Activated CD4-positive, alpha-beta T cell treated with anti-CD3 and anti-CD28 coated beads, Interleukin-2, amount 10 ng/mL, durations not matched to agents 24 days and 14 days (primary cell): ENCODE results near the gene THRSP. TPM values are rescaled to one million over a fixed set of nuclear protein-coding genes. Genes with fewer than 3 reads are reported as not detected.

ENCODE experiments used
- DNase-seq: peaks from one replicate; pipeline ENCODE4 v3.0.0; 2022
- H3K27ac Mint-ChIP-seq: one replicate; pipeline ENCODE4 v1.8.0; 2022; ENCODE audit warnings: mild to moderate bottlenecking, mixed read lengths
- H3K27me3 Mint-ChIP-seq: one replicate; pipeline ENCODE4 v1.8.0; 2022; ENCODE audit warnings: mixed read lengths
- H3K36me3 Mint-ChIP-seq: one replicate; pipeline ENCODE4 v1.8.0; 2022; ENCODE audit warnings: low read depth, mild to moderate bottlenecking, mixed read lengths
- H3K4me1 Mint-ChIP-seq: one replicate; pipeline ENCODE4 v1.8.0; 2021; ENCODE audit warnings: mixed read lengths
- H3K4me3 Mint-ChIP-seq: one replicate; pipeline ENCODE4 v1.8.0; 2022; ENCODE audit warnings: mild to moderate bottlenecking, moderate library complexity, mixed read lengths
- H3K9me3 Mint-ChIP-seq: one replicate; pipeline ENCODE4 v1.8.0; 2021; ENCODE audit warnings: mixed read lengths
- intact Hi-C: fragments of 100-400 bp; cut with micrococcal nuclease; formaldehyde crosslinking; loops from one replicate; pipeline ENCODE4 v1.15.1; 2023
- total RNA-seq: library from RNA; stranded (reverse); gene quantifications from 2 replicates; pipeline ENCODE4 v1.2.3, GENCODE V29; 2022

THRSP gene
- total RNA-seq, 1 donor from 2014 or later = not detected

DNA sequence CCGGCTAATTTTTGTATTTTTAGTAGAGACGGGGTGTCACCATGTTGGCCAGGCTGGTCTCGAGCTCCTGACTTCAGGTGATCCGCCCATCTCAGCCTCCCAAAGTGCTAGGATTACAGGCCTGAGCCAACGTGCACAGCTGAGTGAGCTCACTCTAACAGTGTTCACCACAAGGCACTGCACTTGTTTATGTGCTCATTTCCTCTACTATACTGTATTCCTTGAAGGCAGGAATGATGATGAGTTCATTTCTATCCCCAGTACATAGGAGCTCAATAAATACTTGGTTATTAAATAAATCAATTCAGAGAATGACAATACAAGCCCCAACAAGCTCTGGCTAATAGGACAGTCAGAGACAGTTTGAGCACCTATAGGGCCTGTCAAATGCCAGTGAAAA is 46.7 kb downstream of the THRSP start:
- Mint-ChIP-seq H3K36me3 (peaks cover 37% of the 10 kb centered on the region), H3K4me1 (no peaks in the 10 kb centered on the region), H3K27ac (no peak overlapping the region), H3K27me3 (no peaks in the 10 kb centered on the region), H3K4me3 (no peak overlapping the region), H3K9me3 (no peaks in the 10 kb centered on the region)
- intact Hi-C loops = no loop called here
- no peak for DNase-seq

DNA sequence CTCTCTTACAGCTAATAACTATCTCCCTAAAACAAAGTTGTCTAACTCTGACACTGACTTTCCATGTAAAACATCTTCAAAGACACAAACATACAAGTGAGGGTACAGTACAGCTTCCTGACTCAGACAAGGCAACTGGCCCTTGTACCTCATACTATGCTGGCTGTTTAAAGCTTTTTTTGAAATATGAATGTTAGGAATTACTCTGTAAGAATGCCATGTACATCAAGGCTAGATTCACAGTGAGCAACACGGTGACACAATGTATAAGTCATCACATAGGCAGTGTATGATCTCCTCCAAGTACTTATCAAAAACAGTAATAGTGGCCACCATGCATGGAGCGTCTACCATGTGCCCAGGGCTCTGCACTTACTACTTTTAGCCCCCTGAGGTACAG is 47.2 kb downstream of the THRSP start:
- no peaks in the 10 kb centered on the region for H3K27me3 Mint-ChIP-seq
- H3K27ac Mint-ChIP-seq = no peak overlapping the region
- intact Hi-C loops = no loop called here
- no peaks in the 10 kb centered on the region for H3K4me1 Mint-ChIP-seq
- H3K4me3 Mint-ChIP-seq = no peak overlapping the region
- H3K9me3 Mint-ChIP-seq = no peaks in the 10 kb centered on the region
- no peak for DNase-seq
- H3K36me3 Mint-ChIP-seq = peaks cover 39% of the 10 kb centered on the region

DNA sequence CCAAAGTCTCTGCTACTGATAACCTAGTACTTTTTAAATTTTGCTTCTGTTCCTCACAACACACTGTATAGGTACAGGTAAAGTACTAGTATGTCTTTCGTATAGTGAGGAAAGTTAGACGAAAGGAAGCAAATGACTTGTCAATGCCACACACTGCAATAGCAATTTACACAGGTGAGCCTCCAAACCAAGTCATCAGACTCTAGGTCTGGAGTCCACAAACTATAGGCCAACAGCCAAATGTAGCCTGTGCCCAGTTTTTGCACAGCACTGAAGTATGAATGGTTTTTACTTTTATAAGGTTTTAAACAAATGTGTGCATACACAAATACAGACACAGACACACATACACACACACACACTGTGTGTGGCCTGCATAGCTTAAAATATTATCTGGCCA is 47.6 kb downstream of the THRSP start:
- H3K27ac Mint-ChIP-seq = no peak overlapping the region
- H3K4me1 Mint-ChIP-seq = no peaks in the 10 kb centered on the region
- H3K9me3 Mint-ChIP-seq = no peaks in the 10 kb centered on the region
- DNase-seq = no peak
- intact Hi-C loops = no loop called here
- H3K4me3 Mint-ChIP-seq = no peak overlapping the region
- no peaks in the 10 kb centered on the region for H3K27me3 Mint-ChIP-seq
- peaks cover 38% of the 10 kb centered on the region for H3K36me3 Mint-ChIP-seq

GRCh38 chr11:78112582-78113275 is 49.1 kb downstream of the THRSP start:
- H3K27me3 Mint-ChIP-seq = no peaks in the 10 kb centered on the region
- no peak overlapping the region for H3K4me3 Mint-ChIP-seq
- no peak for DNase-seq
- H3K4me1 Mint-ChIP-seq = no peaks in the 10 kb centered on the region
- intact Hi-C loops = no loop called here
- H3K36me3 Mint-ChIP-seq = peaks cover 34% of the 10 kb centered on the region
- no peak overlapping the region for H3K27ac Mint-ChIP-seq
- no peaks in the 10 kb centered on the region for H3K9me3 Mint-ChIP-seq

Other genes starting within 250 kb of the THRSP start
- 45.3 and 47.6 TPM in 2 replicates for gene RSF1, start 243.1 kb upstream of the THRSP start, total RNA-seq
- gene AAMDC, start 242.7 kb upstream of the THRSP start, total RNA-seq = 1.3 and 1.4 TPM in 2 replicates
- 60.0 and 60.8 TPM in 2 replicates for gene INTS4, start 69.2 kb upstream of the THRSP start, total RNA-seq
- gene KCTD14, start 40.6 kb upstream of the THRSP start, total RNA-seq = 0.35 TPM in 1 of 2 replicates, not detected in the other
- gene NDUFC2, start 16.0 kb downstream of the THRSP start, total RNA-seq = 207 and 219 TPM in 2 replicates
- gene ALG8, start 75.8 kb downstream of the THRSP start, total RNA-seq = 60.9 and 61.7 TPM in 2 replicates
- 11.7 and 12.0 TPM in 2 replicates for gene KCTD21, start 124.8 kb downstream of the THRSP start, total RNA-seq
- gene USP35, start 125.1 kb downstream of the THRSP start, total RNA-seq = 10.4 and 13.1 TPM in 2 replicates